GM18507 (cell line): ENCODE measurements around the gene CNDP2.
A peak's percentile ranks its signal among the peaks of the same experiment; 100 is the strongest.
"Not testable (repeated sequence)": the region's sequence is repeated elsewhere in the genome, so short reads cannot be mapped to it uniquely, and the experiment has no call there.

Experiments used
- DNase-seq: peaks from one replicate; pipeline ENCODE4 v3.0.0; 2011; ENCODE audit warnings: low read depth; ENCODE audit not compliant: insufficient read length; ENCODE audit errors: extremely low spot score
- FAIRE-seq: peaks from 2 replicates; lab custom pipeline; 2011; peaks lifted over from hg19 to GRCh38; lab: Jason Lieb, UNC

The CNDP2 gene

GRCh38 chr18:74498712-74499627, 2.8 kb downstream of the CNDP2 start:
- FAIRE-seq, result no peak
- DNase-seq, result peak; percentile 35

- FAIRE-seq (peak; percentile 95), DNase-seq (peak; percentile 60)
These were observed 3.5 kb downstream of the CNDP2 start for GRCh38 chr18:74499633-74500032.

- no peak for DNase-seq
- no peak for FAIRE-seq
These were observed 4.2 kb downstream of the CNDP2 start for GRCh38 chr18:74500372-74500771.

- FAIRE-seq, result peak; percentile 71
- DNase-seq, result not testable (repeated sequence)
These were observed 4.6 kb downstream of the CNDP2 start for GRCh38 chr18:74500774-74501173.

GRCh38 chr18:74501386-74501785, 5.2 kb downstream of the CNDP2 start:
- DNase-seq (no peak), FAIRE-seq (no peak)

GRCh38 chr18:74503137-74503536, 7.0 kb downstream of the CNDP2 start:
- no peak for FAIRE-seq
- no peak for DNase-seq

GRCh38 chr18:74505776-74506175, 9.6 kb downstream of the CNDP2 start:
- FAIRE-seq (no peak), DNase-seq (no peak)

GRCh38 chr18:74506448-74507084, 10.4 kb downstream of the CNDP2 start:
- no peak for FAIRE-seq
- no peak for DNase-seq

GRCh38 chr18:74507097-74507881, 11.1 kb downstream of the CNDP2 start:
- FAIRE-seq (no peak), DNase-seq (no peak)

- FAIRE-seq (no peak), DNase-seq (no peak)
These were observed 11.8 kb downstream of the CNDP2 start for GRCh38 chr18:74507927-74508326.

GRCh38 chr18:74508366-74508765, 12.2 kb downstream of the CNDP2 start:
- DNase-seq (no peak), FAIRE-seq (no peak)

GRCh38 chr18:74508821-74509225, 12.7 kb downstream of the CNDP2 start:
- DNase-seq (no peak), FAIRE-seq (no peak)

GRCh38 chr18:74509856-74510769, 13.9 kb downstream of the CNDP2 start:
- DNase-seq (no peak), FAIRE-seq (no peak)

- FAIRE-seq, result no peak
- DNase-seq, result no peak
These were observed 14.6 kb downstream of the CNDP2 start for GRCh38 chr18:74510770-74511095.

GRCh38 chr18:74511823-74512222, 15.7 kb downstream of the CNDP2 start:
- FAIRE-seq (no peak), DNase-seq (no peak)

- no peak for FAIRE-seq
- no peak for DNase-seq
These were observed 16.3 kb downstream of the CNDP2 start for GRCh38 chr18:74512321-74513053.

- DNase-seq, result no peak
- FAIRE-seq, result no peak
These were observed 17.2 kb downstream of the CNDP2 start for GRCh38 chr18:74513149-74513882.

GRCh38 chr18:74513883-74514205, 17.7 kb downstream of the CNDP2 start:
- FAIRE-seq (no peak), DNase-seq (no peak)
